Measurements from ENCODE around the gene MXRA5. TPM values are rescaled to one million over a fixed set of nuclear protein-coding genes. Genes with fewer than 3 reads are reported as not detected.

The MXRA5 gene
- polyA plus RNA-seq, 1 donor, result 10.8 TPM

- no peak for DNase-seq
- H3K27ac ChIP-seq (ENCODE audit: low read length), result no peak overlapping the region
- WGBS (ENCODE audit: insufficient coverage, low lambda C conversion rate), result no CpG with 5 or more reads among the region's 1 CpG
These were observed 6.4 kb downstream of the MXRA5 start for GRCh38 chrX:3340016-3340415.

GRCh38 chrX:3326681-3327080, 19.8 kb downstream of the MXRA5 start:
- no peaks in the 10 kb centered on the region for H3K9me3 ChIP-seq (ENCODE audit: control insufficient read depth, low read depth, low read length)
- WGBS (ENCODE audit: insufficient coverage, low lambda C conversion rate), result no CpG with 5 or more reads among the region's 7 CpGs
- DNase-seq, result no peak

More at GRCh38 chrX:3340016-3340415, 6.4 kb downstream of the MXRA5 start:
- H3K4me1 ChIP-seq (ENCODE audit: control insufficient read depth, insufficient read depth, low read length), result no peaks in the 10 kb centered on the region
- no peak overlapping the region for H3K4me3 ChIP-seq (ENCODE audit: low read length)
- H3K36me3 ChIP-seq (ENCODE audit: control insufficient read depth, insufficient read depth, low read length), result no peaks in the 10 kb centered on the region
- peaks cover 5% of the 10 kb centered on the region for H3K27me3 ChIP-seq (ENCODE audit: control insufficient read depth, insufficient read depth, low read length)
- H3K9me3 ChIP-seq (ENCODE audit: control insufficient read depth, low read depth, low read length), result no peaks in the 10 kb centered on the region

GRCh38 chrX:3320471-3321046, 25.9 kb downstream of the MXRA5 start:
- no peak overlapping the region for H3K4me3 ChIP-seq (ENCODE audit: low read length)
- H3K9me3 ChIP-seq (ENCODE audit: control insufficient read depth, low read depth, low read length), result peaks cover 6% of the 10 kb centered on the region
- no peaks in the 10 kb centered on the region for H3K36me3 ChIP-seq (ENCODE audit: control insufficient read depth, insufficient read depth, low read length)
- H3K27me3 ChIP-seq (ENCODE audit: control insufficient read depth, insufficient read depth, low read length), result no peaks in the 10 kb centered on the region
- no peaks in the 10 kb centered on the region for H3K4me1 ChIP-seq (ENCODE audit: control insufficient read depth, insufficient read depth, low read length)
- DNase-seq, result no peak
- no CpG with 5 or more reads among the region's 7 CpGs for WGBS (ENCODE audit: insufficient coverage, low lambda C conversion rate)
- H3K27ac ChIP-seq (ENCODE audit: low read length), result no peak overlapping the region

More at GRCh38 chrX:3326681-3327080, 19.8 kb downstream of the MXRA5 start:
- no peaks in the 10 kb centered on the region for H3K4me1 ChIP-seq (ENCODE audit: control insufficient read depth, insufficient read depth, low read length)
- no peak overlapping the region for H3K4me3 ChIP-seq (ENCODE audit: low read length)
- no peaks in the 10 kb centered on the region for H3K27me3 ChIP-seq (ENCODE audit: control insufficient read depth, insufficient read depth, low read length)
- no peak overlapping the region for H3K27ac ChIP-seq (ENCODE audit: low read length)
- H3K36me3 ChIP-seq (ENCODE audit: control insufficient read depth, insufficient read depth, low read length), result no peaks in the 10 kb centered on the region

GRCh38 chrX:3317191-3317718, 29.2 kb downstream of the MXRA5 start:
- Histone ChIP-seq H3K27ac (ENCODE audit: low read length) (no peak overlapping the region), H3K4me1 (ENCODE audit: control insufficient read depth, insufficient read depth, low read length) (no peaks in the 10 kb centered on the region), H3K27me3 (ENCODE audit: control insufficient read depth, insufficient read depth, low read length) (no peaks in the 10 kb centered on the region), H3K4me3 (ENCODE audit: low read length) (no peak overlapping the region), H3K9me3 (ENCODE audit: control insufficient read depth, low read depth, low read length) (peaks cover 6% of the 10 kb centered on the region), H3K36me3 (ENCODE audit: control insufficient read depth, insufficient read depth, low read length) (no peaks in the 10 kb centered on the region)
- WGBS (ENCODE audit: insufficient coverage, low lambda C conversion rate), result no CpG with 5 or more reads among the region's 47 CpGs
- DNase-seq, result no peak

GRCh38 chrX:3312109-3312508, 34.3 kb downstream of the MXRA5 start:
- no CpG with 5 or more reads among the region's 2 CpGs for WGBS (ENCODE audit: insufficient coverage, low lambda C conversion rate)
- Histone ChIP-seq H3K27me3 (ENCODE audit: control insufficient read depth, insufficient read depth, low read length) (no peaks in the 10 kb centered on the region), H3K4me3 (ENCODE audit: low read length) (no peak overlapping the region), H3K36me3 (ENCODE audit: control insufficient read depth, insufficient read depth, low read length) (no peaks in the 10 kb centered on the region), H3K27ac (ENCODE audit: low read length) (no peak overlapping the region), H3K4me1 (ENCODE audit: control insufficient read depth, insufficient read depth, low read length) (no peaks in the 10 kb centered on the region), H3K9me3 (ENCODE audit: control insufficient read depth, low read depth, low read length) (peaks cover 2% of the 10 kb centered on the region)
- DNase-seq, result no peak

GRCh38 chrX:3307881-3308280, 38.6 kb downstream of the MXRA5 start:
- Histone ChIP-seq H3K4me3 (ENCODE audit: low read length) (no peak overlapping the region), H3K36me3 (ENCODE audit: control insufficient read depth, insufficient read depth, low read length) (no peaks in the 10 kb centered on the region), H3K27ac (ENCODE audit: low read length) (no peak overlapping the region), H3K9me3 (ENCODE audit: control insufficient read depth, low read depth, low read length) (no peaks in the 10 kb centered on the region), H3K27me3 (ENCODE audit: control insufficient read depth, insufficient read depth, low read length) (no peaks in the 10 kb centered on the region), H3K4me1 (ENCODE audit: control insufficient read depth, insufficient read depth, low read length) (no peaks in the 10 kb centered on the region)
- WGBS (ENCODE audit: insufficient coverage, low lambda C conversion rate), result no CpG with 5 or more reads among the region's 1 CpG
- DNase-seq, result no peak

GRCh38 chrX:3299636-3300035, 46.8 kb downstream of the MXRA5 start:
- DNase-seq, result no peak
- Histone ChIP-seq H3K4me1 (ENCODE audit: control insufficient read depth, insufficient read depth, low read length) (no peaks in the 10 kb centered on the region), H3K4me3 (ENCODE audit: low read length) (no peak overlapping the region), H3K27me3 (ENCODE audit: control insufficient read depth, insufficient read depth, low read length) (no peaks in the 10 kb centered on the region), H3K9me3 (ENCODE audit: control insufficient read depth, low read depth, low read length) (no peaks in the 10 kb centered on the region), H3K27ac (ENCODE audit: low read length) (no peak overlapping the region), H3K36me3 (ENCODE audit: control insufficient read depth, insufficient read depth, low read length) (no peaks in the 10 kb centered on the region)
- WGBS (ENCODE audit: insufficient coverage, low lambda C conversion rate), result no CpG with 5 or more reads among the region's 1 CpG

- no peak overlapping the region for H3K27ac ChIP-seq (ENCODE audit: low read length)
- DNase-seq, result no peak
- no peaks in the 10 kb centered on the region for H3K9me3 ChIP-seq (ENCODE audit: control insufficient read depth, low read depth, low read length)
- H3K36me3 ChIP-seq (ENCODE audit: control insufficient read depth, insufficient read depth, low read length), result no peaks in the 10 kb centered on the region
- H3K27me3 ChIP-seq (ENCODE audit: control insufficient read depth, insufficient read depth, low read length), result no peaks in the 10 kb centered on the region
- H3K4me3 ChIP-seq (ENCODE audit: low read length), result no peak overlapping the region
- WGBS (ENCODE audit: insufficient coverage, low lambda C conversion rate), result no CpG with 5 or more reads among the region's 5 CpGs
- H3K4me1 ChIP-seq (ENCODE audit: control insufficient read depth, insufficient read depth, low read length), result no peaks in the 10 kb centered on the region
These were observed 50.7 kb downstream of the MXRA5 start for GRCh38 chrX:3295731-3296130.

GRCh38 chrX:3293251-3293650, 53.2 kb downstream of the MXRA5 start:
- no peaks in the 10 kb centered on the region for H3K27me3 ChIP-seq (ENCODE audit: control insufficient read depth, insufficient read depth, low read length)
- no CpG with 5 or more reads among the region's 2 CpGs for WGBS (ENCODE audit: insufficient coverage, low lambda C conversion rate)
- H3K36me3 ChIP-seq (ENCODE audit: control insufficient read depth, insufficient read depth, low read length), result no peaks in the 10 kb centered on the region
- no peak overlapping the region for H3K27ac ChIP-seq (ENCODE audit: low read length)
- no peak for DNase-seq
- no peaks in the 10 kb centered on the region for H3K4me1 ChIP-seq (ENCODE audit: control insufficient read depth, insufficient read depth, low read length)
- H3K4me3 ChIP-seq (ENCODE audit: low read length), result no peak overlapping the region
- no peaks in the 10 kb centered on the region for H3K9me3 ChIP-seq (ENCODE audit: control insufficient read depth, low read depth, low read length)

- no CpG with 5 or more reads among the region's 1 CpG for WGBS (ENCODE audit: insufficient coverage, low lambda C conversion rate)
- Histone ChIP-seq H3K9me3 (ENCODE audit: control insufficient read depth, low read depth, low read length) (no peaks in the 10 kb centered on the region), H3K4me1 (ENCODE audit: control insufficient read depth, insufficient read depth, low read length) (no peaks in the 10 kb centered on the region), H3K27ac (ENCODE audit: low read length) (no peak overlapping the region), H3K4me3 (ENCODE audit: low read length) (no peak overlapping the region), H3K27me3 (ENCODE audit: control insufficient read depth, insufficient read depth, low read length) (no peaks in the 10 kb centered on the region), H3K36me3 (ENCODE audit: control insufficient read depth, insufficient read depth, low read length) (no peaks in the 10 kb centered on the region)
- DNase-seq, result no peak
These were observed 55.9 kb downstream of the MXRA5 start for GRCh38 chrX:3290561-3290960.
